K562 (cell line): Measurements from ENCODE around the gene CLIC5. TPM values are rescaled to one million over a fixed set of nuclear protein-coding genes. Genes with fewer than 3 reads are reported as not detected.

Experiments used
- ATAC-seq: fragments of 200-7000 bp; cut with Tn5 transposase; 3 replicates; pipeline ENCODE4 v1.9.1; 2020; ENCODE audit warnings: moderate library complexity
- BruUV-seq: library from RNA; stranded (reverse); fragments of 400-500 nt; replicated peaks from 2 replicates; lab custom pipeline; 2021; lab: Mats Ljungman, UMichigan
- CTCF ChIA-PET: fragments of 300-600 bp; formaldehyde crosslinking; extraction: SDS; loops from one replicate; lab custom pipeline; 2021; ENCODE audit warnings: low intra/inter-chr PET ratio; lab: Yijun Ruan, JAX
- POLR2A ChIA-PET: fragments of 300-600, 350-650 bp; sonication (Branson Sonifier 250); formaldehyde crosslinking; extraction: SDS; loops from one replicate; lab custom pipeline; 2021; ENCODE audit warnings: antibody characterized with exemption, inconsistent platforms; lab: Yijun Ruan, JAX
- DNase-seq, 4 experiments: peaks; one replicate each; pipeline versions ENCODE4 v3.0.0 to v3.0.0-alpha.2; 2011 to 2018; ENCODE audit warnings: low spot score in 3 of 4, mixed read lengths in 3 of 4; ENCODE audit errors: extremely low read depth in 1 of 4
- FAIRE-seq: peaks from 2 replicates; lab custom pipeline; 2011; peaks lifted over from hg19 to GRCh38; lab: Jason Lieb, UNC
- H2AFZ ChIP-seq: 2 replicates; pipeline ENCODE4 v1.6.0; 2011; ENCODE audit warnings: low read depth, low read length, control low read depth, inconsistent platforms
- H3K27ac ChIP-seq: fragments of 200-600 bp; 3 replicates; pipeline ENCODE4 v1.8.0; 2011; ENCODE audit warnings: low read depth, mild to moderate bottlenecking, control low read depth, inconsistent platforms, low read length, moderate library complexity, mixed read lengths; ENCODE audit errors: extremely low read depth
- H3K27me3 ChIP-seq, 2 experiments: fragments of 300-600 bp in 1 of 2; 2 replicates in 1 of 2; 3 replicates in 1 of 2; pipeline versions ENCODE4 v1.6.0 to v1.8.0; 2011; ENCODE audit warnings: inconsistent platforms in 2 of 2, low read length in 2 of 2, mild to moderate bottlenecking in 1 of 2, mixed read lengths in 1 of 2, moderate library complexity in 1 of 2; ENCODE audit not compliant: control insufficient read depth in 2 of 2, insufficient read depth in 2 of 2
- H3K36me3 ChIP-seq: fragments of 300-600 bp; 3 replicates; pipeline ENCODE4 v1.8.0; 2011; ENCODE audit warnings: mild to moderate bottlenecking, low read length, inconsistent platforms; ENCODE audit not compliant: control insufficient read depth, insufficient read depth
- H3K4me1 ChIP-seq, 2 experiments: fragments of 200-600 bp in 1 of 2; replicated peaks in 1 of 2; 2 replicates in 1 of 2; 3 replicates in 1 of 2; pipeline versions ENCODE4 v1.5.1 to v1.8.0; 2011; ENCODE audit warnings: inconsistent platforms in 2 of 2, low read length in 2 of 2, mild to moderate bottlenecking in 1 of 2, mixed read lengths in 1 of 2, moderate library complexity in 1 of 2; ENCODE audit not compliant: control insufficient read depth in 2 of 2, insufficient read depth in 2 of 2
- H3K4me2 ChIP-seq: 2 replicates; pipeline ENCODE4 v1.6.1; 2011; ENCODE audit warnings: low read length, control low read depth, inconsistent platforms, mixed read lengths; ENCODE audit not compliant: insufficient read depth
- H3K4me3 ChIP-seq: fragments of 200-600 bp; sonication (generic), shearing (Covaris generic); 2 replicates; pipeline ENCODE4 v1.5.1; 2016; ENCODE audit warnings: control low read depth, inconsistent platforms
- H3K79me2 ChIP-seq: fragments of 200-600 bp; 3 replicates; pipeline ENCODE4 v1.8.0; 2011; ENCODE audit warnings: low read length, inconsistent platforms; ENCODE audit not compliant: control insufficient read depth, insufficient read depth
- H3K9ac ChIP-seq, 2 experiments: 2 replicates each; pipeline versions ENCODE4 v1.6.0 to v1.6.1; 2011; ENCODE audit warnings: low read depth in 2 of 2, low read length in 2 of 2, control low read depth in 1 of 2, inconsistent platforms in 1 of 2, mild to moderate bottlenecking in 1 of 2, mixed read lengths in 1 of 2; ENCODE audit not compliant: insufficient read depth in 1 of 2
- H3K9me1 ChIP-seq: one replicate; pipeline ENCODE4 v1.6.0; 2011; ENCODE audit warnings: inconsistent platforms, mild to moderate bottlenecking, low read length, moderate library complexity; ENCODE audit not compliant: control insufficient read depth, insufficient read depth
- H3K9me3 ChIP-seq: replicated peaks from 2 replicates; pipeline ENCODE4 v1.5.1; 2011; ENCODE audit warnings: low read depth, low read length, inconsistent platforms; ENCODE audit not compliant: control insufficient read depth, insufficient read depth
- H4K20me1 ChIP-seq: replicated peaks from 2 replicates; pipeline ENCODE4 v1.6.1; 2011; ENCODE audit warnings: low read length, inconsistent platforms, mixed read lengths; ENCODE audit not compliant: control insufficient read depth, insufficient read depth
- DACH1 ChIP-seq: fragments of 450-650 bp; IDR thresholded peaks from 2 replicates; pipeline ENCODE4 v1.6.1; 2018; ENCODE audit not compliant: partially characterized antibody
- EWSR1 ChIP-seq: fragments of 450-650 bp; IDR thresholded peaks from 2 replicates; pipeline ENCODE4 v1.6.1; 2018; ENCODE audit warnings: borderline replicate concordance, mild to moderate bottlenecking, low read depth, moderate library complexity; ENCODE audit not compliant: partially characterized antibody
- GTF2E2 ChIP-seq: fragments of 200-800 bp; sonication (Bioruptor generic); IDR thresholded peaks from 2 replicates; pipeline ENCODE4 v1.6.1; 2016; ENCODE audit warnings: missing genetic modification characterization, missing compliant biosample characterization
- HNRNPL ChIP-seq: fragments of 200-400 bp; formaldehyde crosslinking; IDR thresholded peaks from 2 replicates; pipeline ENCODE4 v1.6.1; 2017; ENCODE audit warnings: low read depth, mild to moderate bottlenecking, low read length
- SREBF2 ChIP-seq: sonication (generic); formaldehyde crosslinking; IDR thresholded peaks from 2 replicates; pipeline ENCODE4 v1.4.0; 2020; ENCODE audit warnings: mild to moderate bottlenecking, missing genetic modification reagents
- XRCC3 ChIP-seq: fragments of 450-650 bp; IDR thresholded peaks from 2 replicates; pipeline ENCODE4 v1.6.1; 2017; ENCODE audit warnings: mild to moderate bottlenecking, moderate library complexity
- ZFP36 ChIP-seq: fragments of 150-350 bp; IDR thresholded peaks from 2 replicates; pipeline ENCODE4 v1.6.1; 2018; ENCODE audit warnings: low read length, low read depth; ENCODE audit not compliant: partially characterized antibody
- ZNF589 ChIP-seq: fragments of 200-800 bp; sonication (Bioruptor generic); IDR thresholded peaks from 2 replicates; pipeline ENCODE4 v1.6.1; 2016; ENCODE audit warnings: low read depth, missing genetic modification characterization, missing compliant biosample characterization
- WGBS: fragments of 100-300 bp; shearing (Covaris generic); methylation state at CpG from one replicate; pipeline ENCODE4 v1.1.6; 2016; ENCODE audit warnings: low coverage, mixed read lengths; ENCODE audit not compliant: insufficient coverage; ENCODE audit errors: missing lambda C conversion rate; 5-methylcytosine and 5-hydroxymethylcytosine counted together
- in situ Hi-C: fragments of 300-500 bp; cut with MboI; formaldehyde crosslinking; loops from 4 replicates; pipeline ENCODE4 v1.15.0; 2018; ENCODE audit warnings: inconsistent platforms, mixed read lengths
- intact Hi-C: fragments of 100-400 bp; cut with micrococcal nuclease; formaldehyde crosslinking; loops from 2 replicates; pipeline ENCODE4 v1.14.2; 2022
- polyA plus RNA-seq, 8 experiments: library from polyadenylated mRNA; depleted of rRNA in 4 of 8; stranded (reverse) in 5 of 8; unstranded in 3 of 8; fragments of >200 nt; fragmentation: Nextera tagmentation in 2 of 8; fragmentation: Illumina TruSeq in 1 of 8; extraction: Ambion mirVana in 2 of 8; extraction: Trizol in 1 of 8; gene quantifications; 2 replicates each; pipeline versions ENCODE4 v1.2.1 to v1.2.3, GENCODE V29; 2011 to 2014; ENCODE audit warnings: inconsistent platforms in 1 of 8, missing spikeins in 1 of 8
- total RNA-seq, 7 experiments: library from RNA; depleted of rRNA in 6 of 7; stranded (reverse); fragments of >200 nt in 6 of 7; fragmentation: Illumina TruSeq in 2 of 7; extraction: Trizol in 2 of 7; gene quantifications; 2 replicates each; pipeline versions ENCODE4 v1.2.1 to v1.2.3, GENCODE V29; 2011 to 2021; ENCODE audit warnings: low replicate concordance in 1 of 7
- TF ChIP-seq, protein P1 (sequence below): fragments of 450-650 bp; IDR thresholded peaks from 2 replicates; pipeline ENCODE4 v1.6.1; 2016; ENCODE audit warnings: low read depth, mild to moderate bottlenecking, moderate library complexity
- TF ChIP-seq, protein P2 (sequence below): sonication (generic); formaldehyde crosslinking; IDR thresholded peaks from 2 replicates; pipeline ENCODE4 v1.5.0; 2020; ENCODE audit warnings: missing genetic modification reagents
- TF ChIP-seq, protein P3 (sequence below): fragments of 450-650 bp; IDR thresholded peaks from one replicate; pipeline ENCODE4 v1.6.1; 2018; ENCODE audit warnings: mild to moderate bottlenecking, moderate library complexity; ENCODE audit not compliant: partially characterized antibody

The CLIC5 gene
- total and polyA plus RNA-seq, 9 of the 15 experiments (the other 6 are each of a cell fraction or from before 2014, with no cell fraction given) = 0.31 TPM; not detected in 8

DNA sequence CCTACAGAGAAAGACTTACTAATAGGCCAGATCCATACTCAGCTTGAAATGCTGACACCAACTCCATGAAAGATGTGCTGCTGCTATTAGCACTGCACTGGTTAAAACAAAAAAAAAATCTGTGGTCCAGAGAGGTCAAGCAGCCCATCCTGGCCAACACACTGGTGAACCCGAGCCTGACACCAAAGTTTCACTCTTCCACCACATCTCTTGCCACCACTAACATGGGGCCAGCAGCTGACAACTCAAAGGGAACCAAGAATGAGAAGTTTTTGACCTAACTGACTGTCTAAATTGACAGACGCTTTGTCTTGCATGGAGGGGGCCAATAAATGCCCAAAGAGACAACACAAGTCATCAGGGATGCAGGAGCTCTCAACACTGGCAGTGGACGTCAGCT, 5.4 kb downstream of the CLIC5 start:
- no peak for FAIRE-seq
- intact Hi-C loops = no loop called here
- CTCF ChIA-PET = no interaction called here
- no peaks in the 10 kb centered on the region for H3K79me2 ChIP-seq
- no peak overlapping the region for H3K9ac ChIP-seq
- TF ChIP-seq ZFP36 (no peak), ZNF589 (no peak), EWSR1 (no peak), DACH1 (no peak), XRCC3 (no peak), HNRNPL (no peak), SREBF2 (CRISPR knock-in tag) (no peak), GTF2E2 (tag) (no peak)
- TF ChIP-seq, protein P1, sequence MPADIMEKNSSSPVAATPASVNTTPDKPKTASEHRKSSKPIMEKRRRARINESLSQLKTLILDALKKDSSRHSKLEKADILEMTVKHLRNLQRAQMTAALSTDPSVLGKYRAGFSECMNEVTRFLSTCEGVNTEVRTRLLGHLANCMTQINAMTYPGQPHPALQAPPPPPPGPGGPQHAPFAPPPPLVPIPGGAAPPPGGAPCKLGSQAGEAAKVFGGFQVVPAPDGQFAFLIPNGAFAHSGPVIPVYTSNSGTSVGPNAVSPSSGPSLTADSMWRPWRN = no peak
- TF ChIP-seq, protein P2, sequence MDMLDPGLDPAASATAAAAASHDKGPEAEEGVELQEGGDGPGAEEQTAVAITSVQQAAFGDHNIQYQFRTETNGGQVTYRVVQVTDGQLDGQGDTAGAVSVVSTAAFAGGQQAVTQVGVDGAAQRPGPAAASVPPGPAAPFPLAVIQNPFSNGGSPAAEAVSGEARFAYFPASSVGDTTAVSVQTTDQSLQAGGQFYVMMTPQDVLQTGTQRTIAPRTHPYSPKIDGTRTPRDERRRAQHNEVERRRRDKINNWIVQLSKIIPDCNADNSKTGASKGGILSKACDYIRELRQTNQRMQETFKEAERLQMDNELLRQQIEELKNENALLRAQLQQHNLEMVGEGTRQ = no peak
- TF ChIP-seq, protein P3, sequence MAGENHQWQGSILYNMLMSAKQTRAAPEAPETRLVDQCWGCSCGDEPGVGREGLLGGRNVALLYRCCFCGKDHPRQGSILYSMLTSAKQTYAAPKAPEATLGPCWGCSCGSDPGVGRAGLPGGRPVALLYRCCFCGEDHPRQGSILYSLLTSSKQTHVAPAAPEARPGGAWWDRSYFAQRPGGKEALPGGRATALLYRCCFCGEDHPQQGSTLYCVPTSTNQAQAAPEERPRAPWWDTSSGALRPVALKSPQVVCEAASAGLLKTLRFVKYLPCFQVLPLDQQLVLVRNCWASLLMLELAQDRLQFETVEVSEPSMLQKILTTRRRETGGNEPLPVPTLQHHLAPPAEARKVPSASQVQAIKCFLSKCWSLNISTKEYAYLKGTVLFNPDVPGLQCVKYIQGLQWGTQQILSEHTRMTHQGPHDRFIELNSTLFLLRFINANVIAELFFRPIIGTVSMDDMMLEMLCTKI = no peak
- TF ChIP-seq, all 486 proteins: peak for 0
- Histone ChIP-seq H3K27ac (no peak overlapping the region), H3K4me2 (no peak overlapping the region), H3K36me3 (no peaks in the 10 kb centered on the region), H3K9me1 (no peaks in the 10 kb centered on the region), H3K4me3 (no peak overlapping the region), H3K9me3 (no peaks in the 10 kb centered on the region), H3K4me1 (peaks cover 0 to 4% of the 10 kb centered on the region in 2 experiments; a peak in 1 of 5 replicates), H3K27me3 (peaks cover 16 to 23% of the 10 kb centered on the region in 2 experiments), H4K20me1 (no peaks in the 10 kb centered on the region; the same call in 1 of the 2 replicates), H2AFZ (no peak overlapping the region)
- in situ Hi-C loops = no loop called here
- POLR2A ChIA-PET = no interaction called here
- 0% methylated on average over 3 of the region's 3 CpGs for WGBS
- no TSS peak for BruUV-seq
- DNase-seq (no peak), ATAC-seq (no peak)
